ENCODE data around the gene RPL35. TPM values are rescaled to one million over a fixed set of nuclear protein-coding genes. Genes with fewer than 3 reads are reported as not detected.

RPL35 gene
- total RNA-seq, result 752 TPM
- long read RNA-seq, transcript RPL35-203 (3 exons, 785 nt), result minor isoform, 12 of 255 reads
- long read RNA-seq, transcript RPL35-201 (4 exons, 455 nt), result major isoform, 230 of 255 reads
- long read RNA-seq, partial matches to known transcripts, result 2 of 255 reads
- long read RNA-seq, other reads (novel, unspliced or antisense), result 11 of 255 reads

- intact Hi-C loops (cut with DNase I), result loop anchor here (10.0 kb wide), 1 partner anchor 513 kb away; no protein-coding TSS in a partner anchor
- peak; percentile 97 for ATAC-seq
- DNase-seq (ENCODE audit: missing footprints), result peak; percentile 97
These were observed at the start of gene RPL35, which contains the start of gene ARPC5L for GRCh38 chr9:124861342-124862229. TSS of gene RPL35 (minus strand) at chr9:124861957. CDS start at chr9:124861912, 45 bp downstream. TSS of gene ARPC5L (plus strand) at chr9:124862130. CDS start at chr9:124869291, 7,161 bp downstream.

DNA sequence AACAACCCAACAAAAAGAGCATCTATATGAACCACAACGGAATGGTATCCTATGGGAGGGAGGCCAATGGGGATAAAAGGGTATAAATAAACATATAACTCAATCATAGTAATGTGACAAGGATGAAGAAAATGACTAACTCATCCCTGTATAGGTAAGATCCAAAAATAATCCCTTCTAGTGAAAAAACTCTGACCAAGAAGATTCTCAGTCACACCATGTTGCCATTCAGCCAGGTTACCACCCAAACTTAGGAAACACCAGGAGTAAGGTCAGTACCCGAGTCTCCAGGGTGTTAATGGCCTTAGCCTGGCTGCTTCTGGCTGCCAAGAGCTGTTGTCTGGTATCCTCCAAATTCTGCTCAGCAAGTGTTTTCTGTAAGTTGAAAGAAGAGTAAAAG lies 46.3 kb upstream of the RPL35 start:
- intact Hi-C loops (cut with DNase I), result no loop called here
- DNase-seq (ENCODE audit: missing footprints) (no peak), ATAC-seq (no peak)

GRCh38 chr9:124906966-124907365 lies 45.2 kb upstream of the RPL35 start:
- ATAC-seq (no peak), DNase-seq (ENCODE audit: missing footprints) (no peak)
- intact Hi-C loops (cut with DNase I), result no loop called here

DNA sequence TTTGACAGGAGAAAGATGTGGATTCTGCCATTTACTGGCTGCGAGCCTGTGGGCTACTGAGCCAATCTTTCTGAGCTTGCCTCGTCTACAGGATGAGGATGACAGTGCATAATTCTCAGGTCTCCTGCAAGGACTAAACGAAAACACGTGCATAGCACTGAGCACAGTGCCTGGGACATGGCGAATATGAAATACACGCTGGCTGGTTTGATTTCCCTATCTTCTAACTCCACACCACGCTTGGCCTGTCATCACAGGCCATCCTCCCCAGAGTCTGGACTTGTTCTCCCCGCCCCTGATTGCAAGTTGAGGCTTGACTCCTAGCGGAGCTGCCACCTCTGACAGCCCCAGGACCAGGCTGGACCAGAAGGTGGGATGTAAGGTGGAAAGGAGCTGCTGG lies 38.1 kb upstream of the RPL35 start:
- intact Hi-C loops (cut with DNase I), result no loop called here
- no peak for DNase-seq (ENCODE audit: missing footprints)
- no peak for ATAC-seq

GRCh38 chr9:124897570-124898460 lies 36.1 kb upstream of the RPL35 start:
- no peak for DNase-seq (ENCODE audit: missing footprints)
- intact Hi-C loops (cut with DNase I), result no loop called here
- ATAC-seq, result no peak

- no peak for DNase-seq (ENCODE audit: missing footprints)
- intact Hi-C loops (cut with DNase I), result no loop called here
- no peak for ATAC-seq
These were observed 33.0 kb upstream of the RPL35 start for GRCh38 chr9:124894741-124895170.

- ATAC-seq (no peak), DNase-seq (ENCODE audit: missing footprints) (no peak)
- intact Hi-C loops (cut with DNase I), result no loop called here
These were observed 32.4 kb upstream of the RPL35 start for GRCh38 chr9:124894035-124894740.

- DNase-seq (ENCODE audit: missing footprints) (peak; percentile 13), ATAC-seq (no peak)
- intact Hi-C loops (cut with DNase I), result no loop called here
These were observed 28.4 kb upstream of the RPL35 start for GRCh38 chr9:124890179-124890578.

DNA sequence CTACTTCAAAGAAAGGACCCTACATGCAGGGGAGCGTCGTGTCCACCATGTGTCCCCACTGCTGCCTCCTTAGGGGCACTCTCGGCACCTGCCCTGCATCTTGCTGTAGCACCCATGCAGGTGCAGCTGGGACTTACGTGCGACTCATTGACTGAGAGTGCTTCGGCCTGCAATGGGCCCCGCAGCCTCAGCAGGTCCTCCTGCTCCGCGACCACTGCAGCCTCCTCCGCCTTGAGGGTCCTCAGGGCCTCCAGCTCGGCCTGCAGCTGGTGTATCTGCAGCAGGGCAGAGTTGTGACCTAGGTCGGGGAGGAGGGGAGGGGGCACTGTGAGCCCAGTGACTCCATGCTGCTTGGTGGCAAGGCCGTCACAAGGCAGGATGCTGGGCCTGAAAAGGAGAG lies 27.2 kb upstream of the RPL35 start:
- no peak for DNase-seq (ENCODE audit: missing footprints)
- intact Hi-C loops (cut with DNase I), result no loop called here
- ATAC-seq, result no peak

DNA sequence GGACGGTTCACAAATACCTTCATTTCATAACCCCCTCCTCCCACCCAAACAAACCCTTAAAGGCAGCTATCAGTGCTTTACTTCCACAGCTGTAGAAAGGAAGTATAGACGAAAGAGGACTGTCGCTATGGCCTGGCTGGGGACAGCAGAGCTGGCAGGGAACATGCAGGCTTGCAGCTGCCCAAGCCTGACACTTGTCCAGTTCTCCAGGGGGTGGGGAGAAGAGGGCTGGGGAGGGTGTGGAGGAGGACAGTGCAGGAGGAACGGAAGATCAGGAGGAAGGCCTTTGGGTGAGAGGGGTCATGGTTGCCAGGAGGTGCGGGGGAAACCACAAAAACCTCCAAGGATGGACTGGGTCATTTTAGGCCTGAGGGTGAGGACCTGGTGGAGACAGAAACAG lies 26.1 kb upstream of the RPL35 start:
- intact Hi-C loops (cut with DNase I), result no loop called here
- DNase-seq (ENCODE audit: missing footprints) (no peak), ATAC-seq (no peak)

- intact Hi-C loops (cut with DNase I), result no loop called here
- DNase-seq (ENCODE audit: missing footprints), result no peak
- peak; percentile 29 for ATAC-seq
These were observed 25.2 kb upstream of the RPL35 start for GRCh38 chr9:124886866-124887492.

DNA sequence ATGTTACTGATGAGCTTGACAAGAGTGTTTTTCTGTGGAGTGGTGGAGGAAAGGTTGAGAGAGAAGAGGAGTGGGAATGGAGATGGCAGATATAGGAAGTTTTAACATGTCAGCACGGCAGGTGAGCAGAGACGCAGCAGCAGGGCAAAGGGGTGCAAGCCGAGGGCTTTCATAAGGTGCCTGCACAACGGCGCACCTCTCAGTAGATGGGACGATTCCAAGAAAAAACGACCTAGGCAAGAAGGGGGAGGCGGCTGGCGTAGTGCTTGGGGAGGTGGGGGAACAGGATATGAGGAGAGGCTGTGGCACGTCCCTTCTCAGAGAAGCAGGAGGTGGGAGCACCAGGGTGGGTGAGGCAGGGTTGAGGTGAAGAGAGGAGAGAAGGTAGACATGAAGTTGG lies 24.7 kb upstream of the RPL35 start:
- intact Hi-C loops (cut with DNase I), result no loop called here
- DNase-seq (ENCODE audit: missing footprints), result no peak
- ATAC-seq, result no peak

DNA sequence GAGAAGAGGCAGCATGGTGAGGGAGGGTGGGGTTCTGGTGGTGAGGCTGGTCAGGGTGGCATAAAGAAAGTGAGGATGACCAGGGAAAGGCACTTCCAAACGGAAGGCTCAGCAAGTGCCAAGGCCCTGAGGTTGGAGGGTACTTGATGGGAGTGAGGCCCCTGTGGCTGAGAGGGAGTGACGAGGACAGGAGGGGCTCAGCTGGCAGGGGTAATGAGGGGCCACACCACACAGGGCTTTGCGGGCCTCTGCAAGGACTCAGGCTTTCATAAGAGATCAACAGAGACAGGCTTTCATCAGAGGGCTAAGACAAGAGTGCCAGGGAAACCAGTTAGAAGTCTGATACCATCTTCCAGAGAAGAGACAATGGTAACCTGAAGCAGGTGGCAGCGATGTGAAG lies 23.8 kb upstream of the RPL35 start:
- intact Hi-C loops (cut with DNase I), result no loop called here
- ATAC-seq, result no peak
- no peak for DNase-seq (ENCODE audit: missing footprints)

GRCh38 chr9:124884376-124884775 lies 22.6 kb upstream of the RPL35 start:
- DNase-seq (ENCODE audit: missing footprints) (no peak), ATAC-seq (no peak)

GRCh38 chr9:124882231-124882630 lies 20.5 kb upstream of the RPL35 start:
- ATAC-seq, result no peak
- peak; percentile 17 for DNase-seq (ENCODE audit: missing footprints)
- intact Hi-C loops (cut with DNase I), result no loop called here

More at GRCh38 chr9:124884376-124884775, 22.6 kb upstream of the RPL35 start:
- intact Hi-C loops (cut with DNase I), result no loop called here

DNA sequence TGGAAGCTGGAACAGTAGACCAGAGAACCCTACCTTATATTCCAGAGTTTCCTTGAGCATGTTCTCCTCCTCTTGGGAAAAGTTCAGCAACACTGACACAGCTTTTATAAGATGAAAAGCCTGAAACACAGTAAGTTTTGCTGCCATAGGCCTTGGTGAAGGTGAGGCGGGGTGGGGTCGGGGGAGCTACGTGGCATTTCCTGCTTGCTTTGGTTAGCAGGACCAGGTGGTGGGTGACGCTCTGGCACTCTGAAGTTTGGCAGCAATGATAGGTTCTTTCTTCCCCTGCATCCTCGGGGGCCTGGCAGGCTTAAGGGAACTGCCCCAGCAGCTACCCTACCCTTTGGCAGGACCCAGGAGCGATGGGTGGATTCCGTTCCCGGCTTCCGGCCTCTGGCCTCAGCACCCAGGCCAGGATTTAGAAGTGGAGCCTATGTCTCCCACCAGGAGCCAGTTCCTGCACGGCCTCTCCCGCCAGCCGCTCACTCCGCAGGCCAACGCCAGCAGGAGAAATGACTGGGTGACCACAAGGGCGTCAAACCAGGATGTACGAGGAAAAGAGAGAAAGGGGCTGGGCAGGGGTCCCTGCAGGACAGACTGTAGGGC lies 19.5 kb upstream of the RPL35 start:
- no peak for ATAC-seq
- intact Hi-C loops (cut with DNase I), result no loop called here
- peak; percentile 17 for DNase-seq (ENCODE audit: missing footprints)

DNA sequence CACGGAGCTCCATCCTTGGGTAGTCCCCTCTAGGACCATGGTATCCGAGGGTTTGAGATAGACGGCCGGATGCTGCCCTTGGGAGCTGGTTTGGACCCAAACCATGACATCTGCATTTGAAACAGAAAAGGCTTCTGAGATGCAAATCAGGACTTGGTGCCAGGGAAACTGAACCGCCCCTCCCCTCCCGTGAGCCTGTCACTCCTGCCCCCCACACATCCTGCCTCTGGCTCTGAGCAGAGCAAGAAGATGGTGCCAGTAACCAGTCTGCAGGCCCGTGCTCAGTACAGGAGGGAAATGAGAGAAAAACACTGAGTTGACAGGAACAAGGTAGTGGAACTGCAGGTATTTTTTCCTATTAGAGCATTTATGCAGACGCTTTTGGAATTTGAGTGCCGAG lies 18.7 kb upstream of the RPL35 start:
- ATAC-seq, result no peak
- intact Hi-C loops (cut with DNase I), result no loop called here
- no peak for DNase-seq (ENCODE audit: missing footprints)

DNA sequence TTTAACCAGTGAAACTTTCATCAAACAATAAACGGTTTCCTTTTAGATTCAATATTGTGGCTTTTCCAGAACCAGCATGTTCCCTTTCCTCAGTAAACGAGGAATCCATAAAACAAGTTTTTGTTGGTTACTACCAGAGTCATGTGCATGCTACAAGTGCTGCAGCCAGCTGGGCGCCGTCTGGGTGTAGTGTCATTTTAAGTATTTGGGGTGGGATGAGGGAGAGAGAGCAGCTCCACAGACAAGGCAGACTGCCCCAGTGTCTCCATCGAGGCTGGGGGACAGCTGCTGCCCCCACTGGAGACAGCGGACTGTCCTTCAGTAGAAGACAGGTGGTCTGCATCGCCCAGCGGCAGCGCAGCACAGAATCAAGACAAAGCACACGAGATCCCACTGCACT lies 17.5 kb upstream of the RPL35 start:
- ATAC-seq (no peak), DNase-seq (ENCODE audit: missing footprints) (no peak)
- intact Hi-C loops (cut with DNase I), result no loop called here

Measured in Right ventricle myocardium inferior (tissue), 1 donor.